Activated CD8-positive, alpha-beta T cell treated with anti-CD3 and anti-CD28 coated beads for 36 hours (primary cell): Measurements from ENCODE around the gene PUM1. TPM values are rescaled to one million over a fixed set of nuclear protein-coding genes. Genes with fewer than 3 reads are reported as not detected.

ENCODE experiments used
- ATAC-seq: fragments of 200-7000 bp; cut with Tn5 transposase; one replicate; pipeline ENCODE4 v1.10.0; 2021; ENCODE audit warnings: mild to moderate bottlenecking, moderate library complexity
- CTCF ChIA-PET: fragments of 350-600 bp; sonication (Branson Sonifier 250); formaldehyde crosslinking; loops from one replicate; lab custom pipeline; 2021; ENCODE audit warnings: antibody characterized with exemption; lab: Charles Lee
- POLR2A ChIA-PET: fragments of 350-600 bp; sonication (Branson Sonifier 250); formaldehyde crosslinking; loops from one replicate; lab custom pipeline; 2021; ENCODE audit warnings: antibody characterized with exemption; lab: Charles Lee
- DNase-seq: peaks from one replicate; pipeline ENCODE4 v3.0.0-alpha.2; 2020
- H3K27ac Mint-ChIP-seq: one replicate; pipeline ENCODE4 v1.8.0; 2021; ENCODE audit warnings: mild to moderate bottlenecking, mixed read lengths
- H3K27me3 Mint-ChIP-seq: one replicate; pipeline ENCODE4 v1.8.0; 2021; ENCODE audit warnings: mixed read lengths
- H3K36me3 Mint-ChIP-seq: one replicate; pipeline ENCODE4 v1.8.0; 2021; ENCODE audit warnings: low read depth, mixed read lengths
- H3K4me1 Mint-ChIP-seq: one replicate; pipeline ENCODE4 v1.8.0; 2021; ENCODE audit warnings: low read depth, mixed read lengths
- H3K4me3 Mint-ChIP-seq: one replicate; pipeline ENCODE4 v1.8.0; 2021; ENCODE audit warnings: mild to moderate bottlenecking, moderate library complexity, mixed read lengths
- H3K9me3 Mint-ChIP-seq: one replicate; pipeline ENCODE4 v1.8.0; 2021; ENCODE audit warnings: mixed read lengths
- intact Hi-C: fragments of 100-400 bp; cut with micrococcal nuclease; formaldehyde crosslinking; loops from one replicate; pipeline ENCODE4 v1.10.0; 2022
- total RNA-seq, 2 experiments: library from RNA; stranded (reverse); gene quantifications; one replicate each; pipeline ENCODE4 v1.2.3, GENCODE V29; 2021
- TF ChIP-seq, protein P1 (sequence below): fragments of 200-600 bp; IDR thresholded peaks from one replicate; pipeline ENCODE4 v1.8.0; 2022; ENCODE audit warnings: antibody characterized with exemption, mild to moderate bottlenecking

Gene PUM1
- total RNA-seq, 2 experiments from 2014 or later, result 98.0 to 99.0 TPM

DNA sequence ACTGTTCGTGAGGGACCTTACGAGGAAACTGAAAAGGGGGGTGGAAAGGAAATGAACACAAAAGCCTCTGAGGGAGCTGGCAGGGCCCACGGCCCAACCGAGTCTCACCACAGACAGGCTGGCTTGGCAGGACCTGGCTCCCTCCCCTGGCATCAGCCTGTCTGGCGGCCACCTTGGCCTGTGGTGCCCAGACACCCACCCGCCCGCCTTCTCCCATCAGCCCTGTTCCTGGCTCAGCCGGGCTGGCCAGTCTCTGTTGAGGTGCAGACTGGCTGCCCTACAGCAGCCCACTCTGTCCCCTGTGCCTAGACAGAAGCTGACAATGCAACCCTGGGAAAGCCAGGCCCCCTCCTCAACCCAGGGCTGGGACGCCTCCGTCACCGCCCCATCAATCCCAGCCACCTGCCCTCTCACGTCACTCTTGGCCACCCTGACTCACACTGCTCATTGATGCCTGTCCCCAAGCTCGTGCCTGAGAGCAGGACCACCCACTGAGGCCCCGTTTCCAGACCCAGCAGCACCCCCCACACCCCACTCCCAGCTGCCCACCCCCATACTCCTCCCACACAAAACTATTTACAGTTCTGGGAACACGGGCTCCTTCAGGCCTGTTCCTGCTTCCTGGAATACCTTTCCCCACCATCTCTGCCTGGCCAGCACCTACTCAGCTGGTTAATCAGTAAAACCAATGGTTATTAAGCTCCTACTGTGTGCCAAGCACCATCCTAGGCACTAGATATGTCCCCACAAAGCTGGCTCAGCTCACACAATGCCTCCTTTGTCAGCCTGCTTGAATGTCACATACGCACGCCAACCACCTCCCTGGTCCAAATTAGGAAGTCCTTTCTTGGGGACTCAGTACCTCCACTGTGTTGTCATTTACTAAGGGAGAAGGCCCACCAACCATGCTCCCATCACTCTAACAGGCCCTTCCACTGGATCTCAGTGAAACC, 179.7 kb downstream of the PUM1 start:
- no peaks in the 10 kb centered on the region for H3K4me1 Mint-ChIP-seq
- intact Hi-C loops, result no loop called here
- ChIA-PET CTCF (no interaction called here), POLR2A (interaction anchor here (0.9 to 1.0 kb wide), 2 partner anchors 12 to 15 kb away, joined by 3 to 4 read pairs; no protein-coding TSS in a partner anchor)
- H3K9me3 Mint-ChIP-seq, result no peaks in the 10 kb centered on the region
- no peaks in the 10 kb centered on the region for H3K36me3 Mint-ChIP-seq
- TF ChIP-seq, protein P1, sequence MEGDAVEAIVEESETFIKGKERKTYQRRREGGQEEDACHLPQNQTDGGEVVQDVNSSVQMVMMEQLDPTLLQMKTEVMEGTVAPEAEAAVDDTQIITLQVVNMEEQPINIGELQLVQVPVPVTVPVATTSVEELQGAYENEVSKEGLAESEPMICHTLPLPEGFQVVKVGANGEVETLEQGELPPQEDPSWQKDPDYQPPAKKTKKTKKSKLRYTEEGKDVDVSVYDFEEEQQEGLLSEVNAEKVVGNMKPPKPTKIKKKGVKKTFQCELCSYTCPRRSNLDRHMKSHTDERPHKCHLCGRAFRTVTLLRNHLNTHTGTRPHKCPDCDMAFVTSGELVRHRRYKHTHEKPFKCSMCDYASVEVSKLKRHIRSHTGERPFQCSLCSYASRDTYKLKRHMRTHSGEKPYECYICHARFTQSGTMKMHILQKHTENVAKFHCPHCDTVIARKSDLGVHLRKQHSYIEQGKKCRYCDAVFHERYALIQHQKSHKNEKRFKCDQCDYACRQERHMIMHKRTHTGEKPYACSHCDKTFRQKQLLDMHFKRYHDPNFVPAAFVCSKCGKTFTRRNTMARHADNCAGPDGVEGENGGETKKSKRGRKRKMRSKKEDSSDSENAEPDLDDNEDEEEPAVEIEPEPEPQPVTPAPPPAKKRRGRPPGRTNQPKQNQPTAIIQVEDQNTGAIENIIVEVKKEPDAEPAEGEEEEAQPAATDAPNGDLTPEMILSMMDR, result no peak
- ATAC-seq (no peak), DNase-seq (no peak)
- no peak overlapping the region for H3K4me3 Mint-ChIP-seq
- H3K27ac Mint-ChIP-seq, result no peak overlapping the region
- peaks cover 20% of the 10 kb centered on the region for H3K27me3 Mint-ChIP-seq

DNA sequence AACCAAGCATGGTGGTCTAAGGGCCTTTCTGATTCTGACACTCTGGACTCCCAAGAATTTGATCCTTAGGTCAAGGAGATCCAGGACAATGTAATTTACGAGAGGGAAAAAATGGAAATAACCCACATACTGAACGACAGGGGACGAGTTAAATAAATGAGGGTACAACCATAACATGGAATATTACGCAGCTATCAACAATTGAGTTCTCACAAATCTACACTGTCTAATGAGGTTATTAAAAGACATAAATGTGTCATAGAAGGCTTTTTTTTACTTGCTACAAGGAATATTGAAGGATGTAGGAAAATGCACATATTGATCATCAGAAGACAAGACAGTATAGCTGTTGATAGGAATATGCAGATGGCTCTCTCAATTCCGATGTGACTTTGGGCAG, 180.8 kb downstream of the PUM1 start:
- Mint-ChIP-seq H3K27ac (no peak overlapping the region), H3K27me3 (peaks cover 20% of the 10 kb centered on the region), H3K4me3 (no peak overlapping the region), H3K4me1 (no peaks in the 10 kb centered on the region), H3K36me3 (no peaks in the 10 kb centered on the region), H3K9me3 (no peaks in the 10 kb centered on the region)
- TF ChIP-seq, protein P1, result no peak
- ChIA-PET CTCF (no interaction called here), POLR2A (interaction anchor here (0.9 kb wide), 1 partner anchor 11 kb away, joined by 3 read pairs; no protein-coding TSS in a partner anchor)
- no peak for DNase-seq
- no peak for ATAC-seq
- intact Hi-C loops, result no loop called here

DNA sequence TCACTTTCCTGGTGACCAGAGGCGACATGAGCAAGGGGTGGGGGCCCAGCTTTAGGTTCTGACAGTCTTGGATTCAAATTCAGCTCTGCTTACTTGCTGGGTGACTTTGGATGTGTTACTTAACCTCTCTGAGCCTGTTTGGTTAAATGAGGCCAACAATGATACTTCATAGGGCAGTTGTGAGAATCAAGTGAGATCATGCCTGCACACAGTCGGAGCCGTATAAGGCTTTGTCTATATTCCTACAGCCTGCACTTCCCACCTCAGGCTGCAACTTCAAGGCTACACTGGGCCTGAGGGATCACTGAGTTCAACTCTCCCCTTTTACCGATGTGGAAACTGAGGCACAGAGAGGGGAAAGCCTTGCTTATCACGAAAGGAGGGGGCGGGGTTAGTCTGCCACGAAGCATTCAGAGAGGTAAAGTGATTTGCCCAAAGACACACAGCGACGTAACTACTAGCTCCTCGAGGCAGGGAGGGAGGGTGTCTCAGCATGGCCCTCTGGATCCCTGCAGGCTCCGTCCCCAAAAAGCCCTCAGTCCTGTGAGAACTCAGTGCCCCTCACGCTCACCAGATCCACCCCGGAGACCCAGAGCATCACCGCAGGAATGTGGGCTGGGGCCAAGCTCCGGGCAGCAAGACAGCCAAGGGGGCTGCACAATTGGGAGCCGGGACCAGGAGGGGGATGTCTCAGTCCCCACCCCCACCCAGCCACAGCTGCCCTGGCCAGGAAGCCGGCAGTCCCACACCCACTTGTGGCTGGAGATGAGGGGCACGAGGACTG, 181.9 kb downstream of the PUM1 start:
- TF ChIP-seq, protein P1, result no peak
- POLR2A ChIA-PET, result no interaction called here
- Mint-ChIP-seq H3K4me3 (no peak overlapping the region), H3K27me3 (peaks cover 21% of the 10 kb centered on the region), H3K4me1 (no peaks in the 10 kb centered on the region), H3K36me3 (no peaks in the 10 kb centered on the region), H3K9me3 (no peaks in the 10 kb centered on the region), H3K27ac (no peak overlapping the region)
- DNase-seq (no peak), ATAC-seq (no peak)
- CTCF ChIA-PET, result no interaction called here
- intact Hi-C loops, result no loop called here

DNA sequence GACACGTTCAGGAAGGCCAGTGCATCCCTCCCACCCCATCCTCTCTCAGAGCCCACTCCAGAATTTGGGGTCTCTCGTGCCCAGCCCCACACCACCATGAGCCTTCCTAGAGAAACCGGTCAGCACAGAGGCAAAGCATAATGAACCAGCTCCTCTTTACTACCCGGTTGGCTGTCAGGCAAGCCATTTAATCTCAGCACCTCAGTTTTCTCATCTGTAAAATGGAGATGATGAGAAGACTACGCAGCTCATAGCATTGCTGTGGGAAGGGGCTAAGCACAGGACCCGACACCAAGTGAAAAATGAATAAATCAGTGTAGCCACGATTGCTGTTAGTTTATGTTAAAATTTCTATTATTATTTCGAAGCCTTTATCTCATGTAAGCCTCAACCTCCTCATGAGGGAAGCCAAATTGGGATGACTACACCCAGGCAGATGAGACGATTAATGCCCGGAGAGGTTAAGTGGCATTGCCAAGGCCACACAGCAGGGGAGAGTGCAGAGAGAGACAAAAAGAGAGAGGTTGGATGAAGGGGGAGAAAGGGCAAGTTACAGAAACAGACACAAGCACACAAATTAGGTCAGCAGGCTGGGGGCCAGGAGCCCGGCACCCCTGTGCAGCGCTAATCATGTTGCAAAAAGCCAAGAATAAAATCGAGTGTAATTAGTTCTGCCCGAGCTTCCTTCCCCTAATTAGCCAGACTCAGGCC, 182.7 kb downstream of the PUM1 start:
- TF ChIP-seq, protein P1, result no peak
- ChIA-PET POLR2A (no interaction called here), CTCF (no interaction called here)
- Mint-ChIP-seq H3K4me3 (no peak overlapping the region), H3K27me3 (peaks cover 21% of the 10 kb centered on the region), H3K9me3 (no peaks in the 10 kb centered on the region), H3K27ac (no peak overlapping the region), H3K36me3 (no peaks in the 10 kb centered on the region), H3K4me1 (no peaks in the 10 kb centered on the region)
- no peak for DNase-seq
- no peak for ATAC-seq
- intact Hi-C loops, result no loop called here

Other genes with a start within 250 kb of the PUM1 start
- under 1 TPM; 0.04 to 0.14 TPM for gene SDC3, start 157.0 kb downstream of the PUM1 start, total RNA-seq
- gene NKAIN1, start 174.2 kb upstream of the PUM1 start, total RNA-seq, result not detected
- 100 to 1,000 TPM in 1 of 2 experiments, 10 to 100 TPM in 1; 98.6 to 102 TPM for gene SNRNP40, start 231.1 kb upstream of the PUM1 start, total RNA-seq
- 10 to 100 TPM; 27.2 to 28.7 TPM for gene ZCCHC17, start 231.3 kb upstream of the PUM1 start, total RNA-seq